Measurements from ENCODE around the gene NR3C2.

- TF ChIP-seq CTCF (IDR thresholded peaks at IDR 0.05) (no peak), EZH2phosphoT487 (IDR thresholded peaks at IDR 0.05; ENCODE audit: borderline replicate concordance, low read depth) (no peak), YY1 (IDR thresholded peaks at IDR 0.05; ENCODE audit: low read depth) (no peak), ELF1 (IDR thresholded peaks at IDR 0.05) (no peak), EP300 (IDR thresholded peaks at IDR 0.05; ENCODE audit: borderline replicate concordance in 1 of 2, low read depth in 1 of 2, low read length in 1 of 2) (no peak), TAF1 (IDR thresholded peaks at IDR 0.05; ENCODE audit: borderline replicate concordance, low read depth, low read length) (no peak), TCF12 (IDR thresholded peaks at IDR 0.05) (no peak), MAX (IDR thresholded peaks at IDR 0.05; ENCODE audit: low read depth) (no peak), GATA2 (CRISPR knock-in tag; IDR thresholded peaks at IDR 0.05) (no peak), RXRA (IDR thresholded peaks at IDR 0.05; ENCODE audit: borderline replicate concordance, low read depth) (no peak), NFIC (IDR thresholded peaks at IDR 0.05; ENCODE audit: borderline replicate concordance) (no peak), SMC3 (IDR thresholded peaks at IDR 0.05; ENCODE audit: low read depth, low read length) (no peak)
These were observed 187.4 kb downstream of the NR3C2 start for GRCh38 chr4:148254621-148255343.

Measured in SK-N-SH (cell line).